ENCODE data around the gene PTPN3.

DNA sequence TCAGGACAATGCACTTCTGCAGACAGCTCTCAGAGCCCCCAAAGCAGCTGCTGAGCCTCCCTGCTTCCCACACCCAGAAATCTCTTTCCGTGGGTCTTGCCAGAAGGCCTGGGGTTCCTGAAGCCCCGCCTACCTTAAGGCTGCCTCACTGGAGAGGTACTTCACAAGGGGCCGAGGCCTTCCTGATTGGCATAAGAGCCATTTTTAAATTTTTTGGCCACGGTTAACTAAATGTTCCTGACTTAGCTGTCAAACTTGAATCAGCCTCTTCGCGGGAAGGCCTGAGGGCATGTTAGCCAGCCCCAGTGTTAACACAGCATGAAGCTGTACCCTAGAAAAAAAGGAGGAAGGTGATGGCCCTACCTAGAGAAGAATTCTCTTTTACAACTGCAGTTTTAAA, 156.5 kb downstream of the PTPN3 start:
- TF ChIP-seq RAD21 (IDR thresholded peaks at IDR 0.05) (no peak), GABPA (IDR thresholded peaks at IDR 0.05 in 1 of 2, conservative IDR thresholded peaks at IDR 0.05 in 1 of 2) (no peak)
- TF ChIP-seq, protein P1, sequence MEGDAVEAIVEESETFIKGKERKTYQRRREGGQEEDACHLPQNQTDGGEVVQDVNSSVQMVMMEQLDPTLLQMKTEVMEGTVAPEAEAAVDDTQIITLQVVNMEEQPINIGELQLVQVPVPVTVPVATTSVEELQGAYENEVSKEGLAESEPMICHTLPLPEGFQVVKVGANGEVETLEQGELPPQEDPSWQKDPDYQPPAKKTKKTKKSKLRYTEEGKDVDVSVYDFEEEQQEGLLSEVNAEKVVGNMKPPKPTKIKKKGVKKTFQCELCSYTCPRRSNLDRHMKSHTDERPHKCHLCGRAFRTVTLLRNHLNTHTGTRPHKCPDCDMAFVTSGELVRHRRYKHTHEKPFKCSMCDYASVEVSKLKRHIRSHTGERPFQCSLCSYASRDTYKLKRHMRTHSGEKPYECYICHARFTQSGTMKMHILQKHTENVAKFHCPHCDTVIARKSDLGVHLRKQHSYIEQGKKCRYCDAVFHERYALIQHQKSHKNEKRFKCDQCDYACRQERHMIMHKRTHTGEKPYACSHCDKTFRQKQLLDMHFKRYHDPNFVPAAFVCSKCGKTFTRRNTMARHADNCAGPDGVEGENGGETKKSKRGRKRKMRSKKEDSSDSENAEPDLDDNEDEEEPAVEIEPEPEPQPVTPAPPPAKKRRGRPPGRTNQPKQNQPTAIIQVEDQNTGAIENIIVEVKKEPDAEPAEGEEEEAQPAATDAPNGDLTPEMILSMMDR (IDR thresholded peaks at IDR 0.05; ENCODE audit: low read depth, low read length, missing input control), result no peak
- TF ChIP-seq, protein P2, sequence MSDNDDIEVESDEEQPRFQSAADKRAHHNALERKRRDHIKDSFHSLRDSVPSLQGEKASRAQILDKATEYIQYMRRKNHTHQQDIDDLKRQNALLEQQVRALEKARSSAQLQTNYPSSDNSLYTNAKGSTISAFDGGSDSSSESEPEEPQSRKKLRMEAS (IDR thresholded peaks at IDR 0.05), result no peak
- TF ChIP-seq, protein P3, sequence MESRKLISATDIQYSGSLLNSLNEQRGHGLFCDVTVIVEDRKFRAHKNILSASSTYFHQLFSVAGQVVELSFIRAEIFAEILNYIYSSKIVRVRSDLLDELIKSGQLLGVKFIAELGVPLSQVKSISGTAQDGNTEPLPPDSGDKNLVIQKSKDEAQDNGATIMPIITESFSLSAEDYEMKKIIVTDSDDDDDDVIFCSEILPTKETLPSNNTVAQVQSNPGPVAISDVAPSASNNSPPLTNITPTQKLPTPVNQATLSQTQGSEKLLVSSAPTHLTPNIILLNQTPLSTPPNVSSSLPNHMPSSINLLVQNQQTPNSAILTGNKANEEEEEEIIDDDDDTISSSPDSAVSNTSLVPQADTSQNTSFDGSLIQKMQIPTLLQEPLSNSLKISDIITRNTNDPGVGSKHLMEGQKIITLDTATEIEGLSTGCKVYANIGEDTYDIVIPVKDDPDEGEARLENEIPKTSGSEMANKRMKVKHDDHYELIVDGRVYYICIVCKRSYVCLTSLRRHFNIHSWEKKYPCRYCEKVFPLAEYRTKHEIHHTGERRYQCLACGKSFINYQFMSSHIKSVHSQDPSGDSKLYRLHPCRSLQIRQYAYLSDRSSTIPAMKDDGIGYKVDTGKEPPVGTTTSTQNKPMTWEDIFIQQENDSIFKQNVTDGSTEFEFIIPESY (IDR thresholded peaks at IDR 0.05), result no peak
